Right atrium auricular region (tissue), 2 donors: ENCODE measurements around the gene ZDHHC21. TPM values are rescaled to one million over a fixed set of nuclear protein-coding genes. Genes with fewer than 3 reads are reported as not detected.

Source experiments
- DNase-seq: peaks from one replicate; pipeline ENCODE4 v3.0.0-alpha.2; 2019; ENCODE audit warnings: low spot score
- H3K27ac ChIP-seq, 2 donors: fragments of 200-600 bp; sonication (generic); 1 replicate in 1 of 2; 2 replicates in 1 of 2; pipeline ENCODE4 v1.5.1; 2016 to 2019
- H3K27me3 ChIP-seq, 2 donors: fragments of 200-600 bp; sonication (generic); one replicate each; pipeline versions ENCODE4 v1.5.1 to v1.6.0; 2017 to 2019
- H3K36me3 ChIP-seq: fragments of 200-600 bp; sonication (generic); one replicate; pipeline ENCODE4 v1.5.1; 2016
- H3K4me1 ChIP-seq, 2 donors: fragments of 200-600 bp; sonication (generic); one replicate each; pipeline versions ENCODE4 v1.5.1 to v1.6.0; 2017 to 2019
- H3K4me3 ChIP-seq, 2 donors: fragments of 200-600 bp; sonication (generic); 1 replicate in 1 of 2; 2 replicates in 1 of 2; pipeline ENCODE4 v1.5.1; 2017 to 2019; ENCODE audit warnings: mild to moderate bottlenecking in 1 of 2, moderate library complexity in 1 of 2
- H3K9me3 ChIP-seq, 2 donors: fragments of 200-600 bp; sonication (generic); one replicate each; pipeline ENCODE4 v1.5.1; 2019
- total RNA-seq, 2 donors: library from RNA; depleted of rRNA; stranded (reverse); fragments of >200 nt; gene quantifications; one replicate each; pipeline ENCODE4 v1.1.0, GENCODE V29; 2016
- TF ChIP-seq, protein P1 (sequence below), 2 donors: fragments of 200-600 bp; sonication (generic); IDR thresholded peaks; one replicate each; pipeline ENCODE4 v1.5.1; 2019; ENCODE audit warnings: antibody characterized with exemption in 2 of 2

ZDHHC21 gene
- total RNA-seq, 2 donors from 2014 or later, result 8.0 to 12.1 TPM

DNA sequence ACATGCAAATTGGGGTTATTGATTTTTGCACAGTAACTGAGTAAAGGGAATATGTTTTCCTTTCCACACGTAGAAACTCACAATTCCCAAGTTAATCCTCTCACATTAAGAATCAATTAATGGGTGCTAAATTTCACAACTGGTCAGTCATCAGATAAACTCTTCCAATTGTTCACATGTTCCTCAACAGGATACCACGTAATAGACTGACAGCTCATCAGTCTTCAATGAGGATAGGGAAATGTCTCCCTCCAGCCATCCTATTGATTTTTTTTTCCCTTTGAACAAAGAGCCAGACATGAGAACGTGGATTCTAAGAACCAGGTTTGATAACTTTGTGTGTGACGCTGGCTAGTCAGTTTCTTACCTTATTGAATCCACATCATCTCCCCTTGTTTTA lies 30.1 kb upstream of the ZDHHC21 start:
- no peak for DNase-seq
- no peaks in the 10 kb centered on the region for H3K36me3 ChIP-seq
- H3K4me1 ChIP-seq, result no peaks in the 10 kb centered on the region
- TF ChIP-seq, protein P1, sequence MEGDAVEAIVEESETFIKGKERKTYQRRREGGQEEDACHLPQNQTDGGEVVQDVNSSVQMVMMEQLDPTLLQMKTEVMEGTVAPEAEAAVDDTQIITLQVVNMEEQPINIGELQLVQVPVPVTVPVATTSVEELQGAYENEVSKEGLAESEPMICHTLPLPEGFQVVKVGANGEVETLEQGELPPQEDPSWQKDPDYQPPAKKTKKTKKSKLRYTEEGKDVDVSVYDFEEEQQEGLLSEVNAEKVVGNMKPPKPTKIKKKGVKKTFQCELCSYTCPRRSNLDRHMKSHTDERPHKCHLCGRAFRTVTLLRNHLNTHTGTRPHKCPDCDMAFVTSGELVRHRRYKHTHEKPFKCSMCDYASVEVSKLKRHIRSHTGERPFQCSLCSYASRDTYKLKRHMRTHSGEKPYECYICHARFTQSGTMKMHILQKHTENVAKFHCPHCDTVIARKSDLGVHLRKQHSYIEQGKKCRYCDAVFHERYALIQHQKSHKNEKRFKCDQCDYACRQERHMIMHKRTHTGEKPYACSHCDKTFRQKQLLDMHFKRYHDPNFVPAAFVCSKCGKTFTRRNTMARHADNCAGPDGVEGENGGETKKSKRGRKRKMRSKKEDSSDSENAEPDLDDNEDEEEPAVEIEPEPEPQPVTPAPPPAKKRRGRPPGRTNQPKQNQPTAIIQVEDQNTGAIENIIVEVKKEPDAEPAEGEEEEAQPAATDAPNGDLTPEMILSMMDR (IDR thresholded peaks at IDR 0.05), result no peak
- no peaks in the 10 kb centered on the region for H3K9me3 ChIP-seq
- no peaks in the 10 kb centered on the region for H3K27me3 ChIP-seq
- no peak overlapping the region for H3K4me3 ChIP-seq
- H3K27ac ChIP-seq, result no peak overlapping the region

DNA sequence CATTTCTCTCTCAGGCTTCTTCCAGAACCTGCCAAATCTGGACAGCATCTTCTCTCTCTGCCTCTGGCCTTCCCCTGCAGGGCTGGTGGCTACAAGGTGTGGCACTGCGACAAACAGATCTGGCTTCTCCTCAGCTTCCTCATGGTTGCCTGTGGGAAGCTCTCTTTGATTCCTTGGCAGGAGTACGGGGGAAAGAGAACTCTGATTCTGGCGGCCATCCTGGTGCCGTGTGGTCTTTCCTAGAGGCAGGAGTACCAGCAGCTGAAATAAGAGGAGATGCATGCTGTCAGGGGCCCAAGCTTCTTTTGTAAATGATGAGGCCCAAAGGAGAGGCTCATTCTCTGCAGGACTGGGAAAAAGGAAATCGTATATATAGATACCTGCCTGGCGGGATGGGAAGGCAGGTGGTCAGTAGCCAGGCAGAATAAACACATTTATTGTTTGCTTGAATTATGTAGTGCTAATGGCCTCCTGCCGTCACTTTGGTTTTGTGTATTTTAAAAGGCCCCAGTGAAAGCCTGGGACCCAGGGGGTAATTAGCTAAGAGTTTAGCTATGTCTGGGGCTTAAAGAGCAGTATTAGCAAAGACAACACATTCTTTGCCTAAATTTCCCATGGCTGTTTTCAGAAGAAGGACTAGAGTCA lies 29.3 kb upstream of the ZDHHC21 start, which contains the start of gene CER1:
TSS of gene CER1 (minus strand) at position 343 of the 645 bp plus-strand sequence. CDS start at position 282, 61 bp downstream.
- H3K4me1 ChIP-seq, result no peaks in the 10 kb centered on the region
- no peaks in the 10 kb centered on the region for H3K9me3 ChIP-seq
- no peaks in the 10 kb centered on the region for H3K27me3 ChIP-seq
- no peak for DNase-seq
- H3K4me3 ChIP-seq, result no peak within 1 kb of the TSS
- H3K36me3 ChIP-seq, result no peaks in the 10 kb centered on the region
- H3K27ac ChIP-seq, result no peak within 1 kb of the TSS
- TF ChIP-seq, protein P1 (IDR thresholded peaks at IDR 0.05), result no peak

DNA sequence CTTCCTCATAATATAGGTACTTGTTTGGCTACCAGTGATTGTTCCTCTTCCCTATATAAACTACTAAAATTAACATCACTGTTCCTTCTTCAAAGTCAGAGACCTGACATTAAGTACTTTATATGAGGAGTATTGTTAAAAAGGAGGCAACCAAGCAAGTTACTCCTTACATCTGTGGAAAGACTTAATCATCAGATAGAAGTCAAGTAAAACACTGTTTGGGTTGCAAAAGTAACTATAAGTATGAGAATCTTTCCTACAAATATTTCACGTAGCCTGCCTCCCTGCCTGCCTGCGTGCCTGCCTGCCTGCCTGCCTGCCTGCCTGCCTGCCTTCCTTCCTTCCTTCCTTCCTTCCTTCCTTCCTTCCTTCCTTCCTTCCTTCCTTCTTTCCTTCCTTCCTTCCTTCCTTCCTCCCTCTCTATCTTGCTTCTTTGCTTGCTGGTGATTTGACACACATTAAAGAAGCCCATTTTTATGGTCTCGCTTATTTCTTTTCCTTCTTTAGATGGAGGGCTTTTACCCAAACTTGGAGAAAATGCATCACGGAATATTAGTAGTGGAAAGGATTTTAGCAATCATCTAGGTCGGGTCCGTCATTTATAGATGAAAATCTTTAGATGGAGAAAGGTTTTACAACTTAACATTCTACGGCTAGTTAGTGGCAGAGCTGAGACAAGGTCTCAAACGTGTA lies 26.1 kb upstream of the ZDHHC21 start:
- Histone ChIP-seq H3K4me1 (no peaks in the 10 kb centered on the region), H3K27me3 (no peaks in the 10 kb centered on the region), H3K36me3 (no peaks in the 10 kb centered on the region), H3K27ac (no peak overlapping the region), H3K9me3 (no peaks in the 10 kb centered on the region), H3K4me3 (no peak overlapping the region)
- TF ChIP-seq, protein P1 (IDR thresholded peaks at IDR 0.05), result no peak
- no peak for DNase-seq

DNA sequence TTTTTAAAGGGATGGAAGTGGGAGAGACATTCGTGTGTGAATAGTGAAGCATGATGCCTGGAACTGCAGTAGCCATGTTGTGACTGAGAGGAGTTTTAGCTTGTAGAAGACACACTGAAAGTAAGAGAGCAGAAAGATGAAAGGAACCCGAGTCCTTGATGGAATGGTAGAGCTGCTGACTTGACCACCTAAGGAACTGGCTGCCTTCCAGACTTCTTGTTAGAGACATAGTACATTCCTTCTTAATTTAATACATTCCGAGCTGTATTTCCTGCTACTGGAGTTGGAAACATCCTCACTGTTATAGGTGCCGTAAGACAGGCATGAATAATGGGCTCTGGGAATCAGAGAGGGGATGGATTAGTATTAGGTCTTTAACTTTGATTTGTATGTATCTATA lies 21.9 kb upstream of the ZDHHC21 start:
- Histone ChIP-seq H3K27ac (no peak overlapping the region), H3K36me3 (no peaks in the 10 kb centered on the region), H3K4me1 (no peaks in the 10 kb centered on the region), H3K4me3 (no peak overlapping the region), H3K27me3 (no peaks in the 10 kb centered on the region), H3K9me3 (no peaks in the 10 kb centered on the region)
- no peak for DNase-seq
- TF ChIP-seq, protein P1 (IDR thresholded peaks at IDR 0.05), result no peak

DNA sequence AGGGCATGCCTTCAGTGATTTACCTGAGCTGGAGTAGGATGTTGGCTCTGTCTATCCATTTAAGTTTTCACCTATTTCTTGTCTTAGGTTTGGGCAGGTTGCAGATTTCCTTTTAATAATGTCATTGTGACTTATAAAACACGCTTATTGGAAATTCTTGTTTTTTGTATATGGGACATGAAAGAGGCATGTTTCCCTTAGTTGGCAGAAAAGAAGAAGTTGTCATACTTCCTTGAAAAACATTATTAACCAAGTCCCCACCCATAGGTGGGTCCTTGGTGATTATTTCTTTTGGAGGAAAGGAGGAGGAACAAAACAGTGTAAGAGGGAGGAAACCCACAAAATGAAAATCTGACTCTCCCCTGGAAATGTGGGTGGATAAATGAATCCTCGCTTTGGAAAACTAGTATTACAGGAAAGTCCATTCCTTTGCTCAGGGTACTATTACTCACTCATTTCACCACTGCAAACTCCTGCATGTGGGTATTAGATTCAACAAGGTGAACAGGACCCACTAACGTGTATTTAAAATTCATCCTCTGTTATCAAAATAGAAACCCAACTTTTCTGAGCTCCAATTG lies 20.0 kb upstream of the ZDHHC21 start:
- TF ChIP-seq, protein P1 (IDR thresholded peaks at IDR 0.05), result no peak
- DNase-seq, result no peak
- H3K27me3 ChIP-seq, result no peaks in the 10 kb centered on the region
- no peak overlapping the region for H3K4me3 ChIP-seq
- no peaks in the 10 kb centered on the region for H3K9me3 ChIP-seq
- no peaks in the 10 kb centered on the region for H3K36me3 ChIP-seq
- no peaks in the 10 kb centered on the region for H3K4me1 ChIP-seq
- H3K27ac ChIP-seq, result no peak overlapping the region
